HL-60 (cell line): ENCODE results near the gene ASTN2.

Experiments
- CTCF ChIP-seq: IDR thresholded peaks from one replicate; pipeline ENCODE4 v1.5.1; 2011; ENCODE audit warnings: low read length, control low read depth, inconsistent platforms; ENCODE audit not compliant: insufficient read depth
- POLR2AphosphoS5 ChIP-seq: IDR thresholded peaks from 2 replicates; pipeline ENCODE4 v1.6.1; 2012; ENCODE audit warnings: low read depth
- SPI1 ChIP-seq: IDR thresholded peaks from 2 replicates; pipeline ENCODE4 v1.6.1; 2012; ENCODE audit warnings: low read depth, mild to moderate bottlenecking, borderline replicate concordance

GRCh38 chr9:116673375-116673774, 741.5 kb downstream of the ASTN2 start:
- TF ChIP-seq POLR2AphosphoS5, result no peak
- no peak for TF ChIP-seq CTCF
- TF ChIP-seq SPI1, result no peak
